ENCODE measurements around the gene BMPR1B.

Gene BMPR1B

DNA sequence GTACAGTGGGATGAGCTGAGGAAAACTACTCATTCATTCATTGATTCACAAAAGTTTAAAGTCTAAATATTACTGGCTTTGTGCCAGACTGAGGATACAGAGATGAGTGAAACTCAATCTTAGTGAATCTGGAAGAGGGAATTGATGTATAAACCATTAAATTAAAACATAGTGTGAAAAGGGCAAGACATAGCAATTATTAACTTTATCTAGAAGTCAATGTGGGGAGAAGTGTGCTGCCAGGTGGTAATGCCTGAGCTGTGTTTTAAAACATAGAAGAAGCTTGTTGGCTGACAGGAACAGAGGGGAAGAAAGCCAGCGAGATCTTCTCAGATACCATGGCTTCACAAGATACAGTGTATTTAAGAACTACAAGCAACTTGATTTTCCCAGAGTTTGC, 153.4 kb downstream of the BMPR1B start:
- peak overlapping the region; percentile 36; the same call in 1 of the 2 replicates for H3K27ac ChIP-seq (ENCODE audit: low read length)
- no peak for ATAC-seq (ENCODE audit: insufficient read depth, low read depth)
- no peaks in the 10 kb centered on the region for H3K27me3 ChIP-seq (ENCODE audit: insufficient read depth, low read length, poor library complexity)
- no peak overlapping the region for H3K4me2 ChIP-seq (ENCODE audit: insufficient read depth, low read length)
- H3K4me3 ChIP-seq (ENCODE audit: low read depth in 1 of 2, low read length in 2 of 2) = no peak overlapping the region
- H3K36me3 ChIP-seq (ENCODE audit: insufficient read depth, low read length) = no peaks in the 10 kb centered on the region
- peaks cover 40% of the 10 kb centered on the region for H3K4me1 ChIP-seq (ENCODE audit: insufficient read depth, low read length)
- H4K20me1 ChIP-seq (ENCODE audit: insufficient read depth, low read length) = no peaks in the 10 kb centered on the region
- TF ChIP-seq, protein P1, sequence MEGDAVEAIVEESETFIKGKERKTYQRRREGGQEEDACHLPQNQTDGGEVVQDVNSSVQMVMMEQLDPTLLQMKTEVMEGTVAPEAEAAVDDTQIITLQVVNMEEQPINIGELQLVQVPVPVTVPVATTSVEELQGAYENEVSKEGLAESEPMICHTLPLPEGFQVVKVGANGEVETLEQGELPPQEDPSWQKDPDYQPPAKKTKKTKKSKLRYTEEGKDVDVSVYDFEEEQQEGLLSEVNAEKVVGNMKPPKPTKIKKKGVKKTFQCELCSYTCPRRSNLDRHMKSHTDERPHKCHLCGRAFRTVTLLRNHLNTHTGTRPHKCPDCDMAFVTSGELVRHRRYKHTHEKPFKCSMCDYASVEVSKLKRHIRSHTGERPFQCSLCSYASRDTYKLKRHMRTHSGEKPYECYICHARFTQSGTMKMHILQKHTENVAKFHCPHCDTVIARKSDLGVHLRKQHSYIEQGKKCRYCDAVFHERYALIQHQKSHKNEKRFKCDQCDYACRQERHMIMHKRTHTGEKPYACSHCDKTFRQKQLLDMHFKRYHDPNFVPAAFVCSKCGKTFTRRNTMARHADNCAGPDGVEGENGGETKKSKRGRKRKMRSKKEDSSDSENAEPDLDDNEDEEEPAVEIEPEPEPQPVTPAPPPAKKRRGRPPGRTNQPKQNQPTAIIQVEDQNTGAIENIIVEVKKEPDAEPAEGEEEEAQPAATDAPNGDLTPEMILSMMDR (IDR thresholded peaks at IDR 0.05; ENCODE audit: borderline replicate concordance, extremely low read depth, low read length, poor library complexity, severe bottlenecking) = no peak
- TF ChIP-seq EZH2 (IDR thresholded peaks at IDR 0.05; ENCODE audit: borderline replicate concordance, low read depth, low read length, severe bottlenecking) = no peak
- H3K79me2 ChIP-seq (ENCODE audit: insufficient read depth, low read length) = no peaks in the 10 kb centered on the region
- H3K9ac ChIP-seq (ENCODE audit: low read depth, low read length) = no peak overlapping the region
- H3K9me3 ChIP-seq (ENCODE audit: insufficient read depth, low read length, severe bottlenecking) = peaks cover 3% of the 10 kb centered on the region
- no peak for DNase-seq
- no peak overlapping the region for H2AFZ ChIP-seq (ENCODE audit: low read depth, low read length)

DNA sequence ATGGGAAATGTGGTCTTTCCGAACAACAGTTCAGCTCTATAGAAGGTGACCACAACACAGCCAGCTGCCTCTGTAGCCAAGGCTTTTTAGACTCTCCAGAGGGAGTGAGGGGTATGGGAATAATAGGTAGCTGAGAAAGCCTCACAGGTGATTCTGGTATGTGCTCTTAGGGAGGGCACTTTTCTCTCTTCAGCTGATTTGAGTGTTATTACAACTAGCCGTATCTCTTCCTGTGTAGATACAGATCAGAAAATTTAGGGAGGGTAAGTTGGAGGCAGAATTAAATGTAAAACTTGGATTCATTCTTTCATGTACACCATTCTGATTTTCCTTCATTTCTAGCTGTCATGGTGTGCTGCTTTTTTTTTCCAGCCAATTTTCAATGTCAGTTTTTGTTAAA, 154.9 kb downstream of the BMPR1B start:
- ATAC-seq (ENCODE audit: insufficient read depth, low read depth) (peak; percentile 64), DNase-seq (peak; percentile 22)
- TF ChIP-seq, protein P1 (IDR thresholded peaks at IDR 0.05; ENCODE audit: borderline replicate concordance, extremely low read depth, low read length, poor library complexity, severe bottlenecking) = no peak
- no peak for TF ChIP-seq EZH2 (IDR thresholded peaks at IDR 0.05; ENCODE audit: borderline replicate concordance, low read depth, low read length, severe bottlenecking)
- Histone ChIP-seq H2AFZ (ENCODE audit: low read depth, low read length) (peak overlapping the region; percentile 1), H3K9me3 (ENCODE audit: insufficient read depth, low read length, severe bottlenecking) (peaks cover 13% of the 10 kb centered on the region), H3K79me2 (ENCODE audit: insufficient read depth, low read length) (no peaks in the 10 kb centered on the region), H3K4me1 (ENCODE audit: insufficient read depth, low read length) (peaks cover 40% of the 10 kb centered on the region), H3K27ac (ENCODE audit: low read length) (peak overlapping the region; percentile 91), H3K36me3 (ENCODE audit: insufficient read depth, low read length) (no peaks in the 10 kb centered on the region), H3K4me3 (ENCODE audit: low read depth in 1 of 2, low read length in 2 of 2) (no peak overlapping the region), H3K9ac (ENCODE audit: low read depth, low read length) (peak overlapping the region; percentile 40; the same call in 1 of the 2 replicates), H3K4me2 (ENCODE audit: insufficient read depth, low read length) (peak overlapping the region; percentile 1; the same call in 1 of the 2 replicates), H4K20me1 (ENCODE audit: insufficient read depth, low read length) (no peaks in the 10 kb centered on the region), H3K27me3 (ENCODE audit: insufficient read depth, low read length, poor library complexity) (no peaks in the 10 kb centered on the region)

DNA sequence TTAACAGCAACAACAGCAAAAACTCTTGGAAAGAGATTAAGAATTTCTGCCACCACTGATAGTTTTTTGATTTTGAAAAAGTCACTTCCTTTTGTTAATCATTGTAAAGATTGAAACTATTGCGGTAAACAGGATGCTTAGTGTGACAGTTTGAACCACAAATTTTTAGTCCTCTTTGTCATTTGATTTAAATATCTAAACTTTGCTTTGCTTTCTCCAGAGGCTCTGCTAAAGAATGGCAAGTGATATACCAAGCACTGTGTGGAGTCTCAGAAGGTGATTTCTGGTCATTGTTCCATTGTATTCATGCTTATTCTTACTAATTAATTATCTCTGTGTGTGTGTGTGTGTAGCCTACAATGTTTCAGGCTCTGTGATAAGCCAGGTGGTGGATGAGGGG, 155.6 kb downstream of the BMPR1B start:
- no peaks in the 10 kb centered on the region for H3K27me3 ChIP-seq (ENCODE audit: insufficient read depth, low read length, poor library complexity)
- TF ChIP-seq, protein P1 (IDR thresholded peaks at IDR 0.05; ENCODE audit: borderline replicate concordance, extremely low read depth, low read length, poor library complexity, severe bottlenecking) = no peak
- no peak for TF ChIP-seq EZH2 (IDR thresholded peaks at IDR 0.05; ENCODE audit: borderline replicate concordance, low read depth, low read length, severe bottlenecking)
- no peaks in the 10 kb centered on the region for H4K20me1 ChIP-seq (ENCODE audit: insufficient read depth, low read length)
- peak overlapping the region; percentile 51 for H3K4me2 ChIP-seq (ENCODE audit: insufficient read depth, low read length)
- peak overlapping the region; percentile 56 for H2AFZ ChIP-seq (ENCODE audit: low read depth, low read length)
- DNase-seq (no peak), ATAC-seq (ENCODE audit: insufficient read depth, low read depth) (peak; percentile 73)
- no peaks in the 10 kb centered on the region for H3K36me3 ChIP-seq (ENCODE audit: insufficient read depth, low read length)
- H3K4me3 ChIP-seq (ENCODE audit: low read depth in 1 of 2, low read length in 2 of 2) = peak overlapping the region in 1 of 2 experiments; percentile 11; a peak in 2 of 4 replicates
- H3K4me1 ChIP-seq (ENCODE audit: insufficient read depth, low read length) = peaks cover 40% of the 10 kb centered on the region
- peaks cover 13% of the 10 kb centered on the region for H3K9me3 ChIP-seq (ENCODE audit: insufficient read depth, low read length, severe bottlenecking)
- no peaks in the 10 kb centered on the region for H3K79me2 ChIP-seq (ENCODE audit: insufficient read depth, low read length)
- peak overlapping the region; percentile 40 for H3K9ac ChIP-seq (ENCODE audit: low read depth, low read length)
- peak overlapping the region; percentile 91 for H3K27ac ChIP-seq (ENCODE audit: low read length)

Data from DND-41 (cell line).